ENCODE data around the gene ZNF619.

Gene ZNF619

GRCh38 chr3:40468018-40468417 lies 8.9 kb upstream of the ZNF619 start:
- DNase-seq, result no peak

GRCh38 chr3:40470701-40471100 lies 6.2 kb upstream of the ZNF619 start:
- no peak for DNase-seq

GRCh38 chr3:40477666-40478065 lies 744 bp downstream of the ZNF619 start:
- DNase-seq, result no peak

- DNase-seq, result no peak
These were observed 10.2 kb downstream of the ZNF619 start for GRCh38 chr3:40487172-40487571.

GRCh38 chr3:40490916-40491315 lies 14.0 kb downstream of the ZNF619 start:
- no peak for DNase-seq

- DNase-seq, result no peak
These were observed 17.8 kb downstream of the ZNF619 start for GRCh38 chr3:40494698-40495097.

GRCh38 chr3:40497288-40497687 lies 20.4 kb downstream of the ZNF619 start:
- DNase-seq, result no peak

- no peak for DNase-seq
These were observed 23.0 kb downstream of the ZNF619 start for GRCh38 chr3:40499952-40500351.

- DNase-seq, result no peak
These were observed 25.1 kb downstream of the ZNF619 start for GRCh38 chr3:40502034-40502433.

GRCh38 chr3:40504636-40505430 lies 27.9 kb downstream of the ZNF619 start:
- DNase-seq, result no peak

- peak; percentile 61 for DNase-seq
These were observed 28.9 kb downstream of the ZNF619 start, which contains the start of gene ZNF620 for GRCh38 chr3:40505599-40506462. TSS of gene ZNF620 (plus strand) at chr3:40506039. CDS start at chr3:40506353, 314 bp downstream.

GRCh38 chr3:40511031-40511718 lies 34.3 kb downstream of the ZNF619 start:
- DNase-seq, result no peak

- DNase-seq, result no peak
These were observed 39.3 kb downstream of the ZNF619 start for GRCh38 chr3:40516201-40516600.

- no peak for DNase-seq
These were observed 41.1 kb downstream of the ZNF619 start for GRCh38 chr3:40518067-40518466.

GRCh38 chr3:40518848-40519247 lies 41.9 kb downstream of the ZNF619 start:
- DNase-seq, result no peak

GRCh38 chr3:40521254-40521653 lies 44.3 kb downstream of the ZNF619 start:
- DNase-seq, result no peak

GRCh38 chr3:40523781-40524180 lies 46.9 kb downstream of the ZNF619 start:
- DNase-seq, result no peak

GRCh38 chr3:40524222-40524567 lies 47.3 kb downstream of the ZNF619 start:
- no peak for DNase-seq

GRCh38 chr3:40524568-40525285 lies 47.8 kb downstream of the ZNF619 start, which contains the start of gene ZNF621:
TSS of gene ZNF621 (plus strand) at chr3:40524960. CDS start at chr3:40525841, 881 bp downstream.
- peak; percentile 30 for DNase-seq

- DNase-seq, result no peak
These were observed 51.5 kb downstream of the ZNF619 start for GRCh38 chr3:40528426-40528825.

GRCh38 chr3:40532252-40532651 lies 55.3 kb downstream of the ZNF619 start:
- no peak for DNase-seq

GRCh38 chr3:40534283-40534682 lies 57.4 kb downstream of the ZNF619 start:
- DNase-seq, result no peak
